WTC11 (cell line): ENCODE results near the gene ZNF311. TPM values are rescaled to one million over a fixed set of nuclear protein-coding genes. Genes with fewer than 3 reads are reported as not detected.
A peak's percentile ranks its signal among the peaks of the same experiment; 100 is the strongest.

Experiments
- ATAC-seq: fragments of 200-7000 bp; cut with Tn5 transposase; 2 replicates; pipeline ENCODE4 v1.10.0; 2021; ENCODE audit warnings: mild to moderate bottlenecking, moderate library complexity
- CTCF ChIA-PET: fragments of 300-600 bp; sonication (Branson Sonifier 250); formaldehyde crosslinking; loops from one replicate; lab custom pipeline; 2021; ENCODE audit warnings: antibody characterized with exemption; lab: Charles Lee
- POLR2A ChIA-PET: fragments of 350-600 bp; sonication (Branson Sonifier 250); formaldehyde crosslinking; loops from one replicate; lab custom pipeline; 2021; ENCODE audit warnings: antibody characterized with exemption; lab: Charles Lee
- DNase-seq: peaks from one replicate; pipeline ENCODE4 v3.0.0; 2021; ENCODE audit warnings: low spot score
- H3K27ac Mint-ChIP-seq: 2 replicates; pipeline ENCODE4 v1.8.0; 2021; ENCODE audit warnings: mixed read lengths
- H3K27me3 Mint-ChIP-seq: 2 replicates; pipeline ENCODE4 v1.8.0; 2021; ENCODE audit warnings: low read depth, mild to moderate bottlenecking, moderate library complexity, mixed read lengths
- H3K36me3 Mint-ChIP-seq: 2 replicates; pipeline ENCODE4 v1.8.0; 2021; ENCODE audit warnings: mixed read lengths
- H3K4me1 Mint-ChIP-seq: 2 replicates; pipeline ENCODE4 v1.8.0; 2022; ENCODE audit warnings: mixed read lengths
- H3K4me3 Mint-ChIP-seq: 2 replicates; pipeline ENCODE4 v1.8.0; 2021; ENCODE audit warnings: mild to moderate bottlenecking, moderate library complexity, mixed read lengths
- H3K9me3 Mint-ChIP-seq: 2 replicates; pipeline ENCODE4 v1.8.0; 2021; ENCODE audit warnings: mixed read lengths
- ATF2 ChIP-seq: sonication (generic); formaldehyde crosslinking; IDR thresholded peaks from 2 replicates; pipeline ENCODE4 v1.8.1; 2022; ENCODE audit warnings: low read depth, missing genetic modification reagents, borderline replicate concordance
- CBFB ChIP-seq: sonication (generic); formaldehyde crosslinking; IDR thresholded peaks from 2 replicates; pipeline ENCODE4 v1.8.1; 2022; ENCODE audit warnings: mild to moderate bottlenecking, low read depth, missing genetic modification reagents
- FOXP1 ChIP-seq: sonication (generic); formaldehyde crosslinking; IDR thresholded peaks from 2 replicates; pipeline ENCODE4 v1.8.0; 2022; ENCODE audit warnings: missing genetic modification reagents, mild to moderate bottlenecking, moderate library complexity, borderline replicate concordance
- JAZF1 ChIP-seq: fragments of 250-450 bp; sonication (Bioruptor Pico); IDR thresholded peaks from 2 replicates; pipeline ENCODE4 v1.9.0; 2021; ENCODE audit warnings: moderate library complexity, mild to moderate bottlenecking, inconsistent platforms
- MXD4 ChIP-seq: fragments of 250-450 bp; sonication (Bioruptor Pico); IDR thresholded peaks from 2 replicates; pipeline ENCODE4 v1.8.0; 2021; ENCODE audit warnings: mild to moderate bottlenecking, moderate library complexity, borderline replicate concordance
- NR3C1 ChIP-seq: sonication (generic); formaldehyde crosslinking; conservative IDR thresholded peaks from 2 replicates; pipeline ENCODE4 v1.8.1; 2023; ENCODE audit warnings: low read depth, mild to moderate bottlenecking, missing genetic modification reagents
- PRRX2 ChIP-seq: fragments of 250-450 bp; sonication (Bioruptor Pico); IDR thresholded peaks from 2 replicates; pipeline ENCODE4 v1.8.0; 2021; ENCODE audit warnings: mild to moderate bottlenecking
- RELA ChIP-seq: sonication (generic); formaldehyde crosslinking; IDR thresholded peaks from 2 replicates; pipeline ENCODE4 v1.8.1; 2022; ENCODE audit warnings: missing genetic modification reagents, mild to moderate bottlenecking, borderline replicate concordance
- STAT6 ChIP-seq: sonication (generic); formaldehyde crosslinking; conservative IDR thresholded peaks from 2 replicates; pipeline ENCODE4 v1.8.1; 2023; ENCODE audit warnings: mild to moderate bottlenecking, low read depth, missing genetic modification reagents, moderate library complexity
- ZBTB43 ChIP-seq: sonication (generic); formaldehyde crosslinking; IDR thresholded peaks from 2 replicates; pipeline ENCODE4 v1.8.1; 2023; ENCODE audit warnings: mild to moderate bottlenecking, missing genetic modification reagents
- total RNA-seq: library from RNA; stranded (reverse); gene quantifications from 3 replicates; pipeline ENCODE4 v1.2.3, GENCODE V29; 2021
- TF ChIP-seq, protein P1 (sequence below): fragments of 250-450 bp; sonication (Bioruptor Pico); IDR thresholded peaks from 2 replicates; pipeline ENCODE4 v1.8.0; 2021; ENCODE audit warnings: mild to moderate bottlenecking
- TF ChIP-seq, protein P2 (sequence below): sonication (generic); formaldehyde crosslinking; IDR thresholded peaks from 2 replicates; pipeline ENCODE4 v1.8.1; 2022; ENCODE audit warnings: mild to moderate bottlenecking, moderate library complexity, missing genetic modification reagents
- TF ChIP-seq, protein P3 (sequence below): fragments of 250-450 bp; sonication (Bioruptor Pico); IDR thresholded peaks from 2 replicates; pipeline ENCODE4 v1.9.0; 2021; ENCODE audit warnings: moderate library complexity, mild to moderate bottlenecking, inconsistent platforms, borderline replicate concordance

Gene ZNF311
- total RNA-seq, 1 experiment from 2014 or later, result 2.0 TPM

- Mint-ChIP-seq H3K27ac (no peak overlapping the region), H3K4me1 (no peaks in the 10 kb centered on the region; the same call in none of the 2 replicates)
- TF ChIP-seq NR3C1 (CRISPR knock-in tag) (no peak), FOXP1 (CRISPR knock-in tag) (no peak), CBFB (no peak), ZBTB43 (CRISPR knock-in tag) (no peak), PRRX2 (CRISPR knock-in tag) (no peak), RELA (CRISPR knock-in tag) (no peak), JAZF1 (CRISPR knock-in tag) (no peak), MXD4 (CRISPR knock-in tag) (no peak)
- TF ChIP-seq, protein P1, sequence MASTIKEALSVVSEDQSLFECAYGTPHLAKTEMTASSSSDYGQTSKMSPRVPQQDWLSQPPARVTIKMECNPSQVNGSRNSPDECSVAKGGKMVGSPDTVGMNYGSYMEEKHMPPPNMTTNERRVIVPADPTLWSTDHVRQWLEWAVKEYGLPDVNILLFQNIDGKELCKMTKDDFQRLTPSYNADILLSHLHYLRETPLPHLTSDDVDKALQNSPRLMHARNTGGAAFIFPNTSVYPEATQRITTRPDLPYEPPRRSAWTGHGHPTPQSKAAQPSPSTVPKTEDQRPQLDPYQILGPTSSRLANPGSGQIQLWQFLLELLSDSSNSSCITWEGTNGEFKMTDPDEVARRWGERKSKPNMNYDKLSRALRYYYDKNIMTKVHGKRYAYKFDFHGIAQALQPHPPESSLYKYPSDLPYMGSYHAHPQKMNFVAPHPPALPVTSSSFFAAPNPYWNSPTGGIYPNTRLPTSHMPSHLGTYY (CRISPR knock-in tag), result no peak
- TF ChIP-seq, protein P2, sequence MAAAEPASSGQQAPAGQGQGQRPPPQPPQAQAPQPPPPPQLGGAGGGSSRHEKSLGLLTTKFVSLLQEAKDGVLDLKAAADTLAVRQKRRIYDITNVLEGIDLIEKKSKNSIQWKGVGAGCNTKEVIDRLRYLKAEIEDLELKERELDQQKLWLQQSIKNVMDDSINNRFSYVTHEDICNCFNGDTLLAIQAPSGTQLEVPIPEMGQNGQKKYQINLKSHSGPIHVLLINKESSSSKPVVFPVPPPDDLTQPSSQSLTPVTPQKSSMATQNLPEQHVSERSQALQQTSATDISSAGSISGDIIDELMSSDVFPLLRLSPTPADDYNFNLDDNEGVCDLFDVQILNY (CRISPR knock-in tag), result no peak
- TF ChIP-seq, all 79 proteins: peak for 0
- POLR2A ChIA-PET, result no interaction called here
- DNase-seq (no peak), ATAC-seq (no peak)
- H3K36me3 Mint-ChIP-seq, result peaks cover 5% of the 10 kb centered on the region; the same call in 1 of the 2 replicates
- H3K9me3 Mint-ChIP-seq, result peaks cover 6% of the 10 kb centered on the region
- no peak overlapping the region for H3K4me3 Mint-ChIP-seq
- CTCF ChIA-PET, result interaction anchor here (0.8 kb wide), 1 partner anchor 19 kb away, joined by 4 read pairs; no protein-coding TSS in a partner anchor
- H3K27me3 Mint-ChIP-seq, result peaks cover 26% of the 10 kb centered on the region
These were observed 14.5 kb upstream of the ZNF311 start for GRCh38 chr6:29019629-29020028.

DNA sequence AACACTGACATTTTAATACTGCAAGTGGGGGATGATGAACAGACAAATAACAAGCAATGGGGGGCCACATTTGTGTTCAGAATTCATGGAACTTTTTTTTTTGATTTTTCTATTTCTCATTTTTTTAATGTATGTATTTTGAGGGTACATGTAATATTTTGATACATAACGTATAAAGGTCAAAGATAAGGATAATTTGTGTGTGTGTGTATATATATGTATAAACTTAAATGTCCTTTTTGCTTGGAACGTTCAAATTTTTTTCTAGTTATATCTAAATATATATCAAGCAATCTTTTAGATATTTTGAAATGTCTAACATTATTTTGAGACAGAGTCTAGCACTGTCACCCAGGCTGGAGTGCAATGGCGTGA, 12.3 kb upstream of the ZNF311 start:
- DNase-seq, result no peak
- Mint-ChIP-seq H3K36me3 (peaks cover 5% of the 10 kb centered on the region; the same call in 1 of the 2 replicates), H3K27ac (no peak overlapping the region), H3K4me1 (no peaks in the 10 kb centered on the region; the same call in none of the 2 replicates), H3K4me3 (peak overlapping the region; percentile 87), H3K9me3 (peaks cover 15% of the 10 kb centered on the region), H3K27me3 (peaks cover 43% of the 10 kb centered on the region)
- POLR2A ChIA-PET, result no interaction called here
- TF ChIP-seq STAT6, result no peak
- TF ChIP-seq ATF2 (CRISPR knock-in tag), result no peak
- TF ChIP-seq, protein P3, sequence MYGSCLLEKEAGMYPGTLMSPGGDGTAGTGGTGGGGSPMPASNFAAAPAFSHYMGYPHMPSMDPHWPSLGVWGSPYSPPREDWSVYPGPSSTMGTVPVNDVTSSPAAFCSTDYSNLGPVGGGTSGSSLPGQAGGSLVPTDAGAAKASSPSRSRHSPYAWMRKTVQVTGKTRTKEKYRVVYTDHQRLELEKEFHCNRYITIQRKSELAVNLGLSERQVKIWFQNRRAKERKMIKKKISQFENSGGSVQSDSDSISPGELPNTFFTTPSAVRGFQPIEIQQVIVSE, result no peak
- no peak for ATAC-seq
- CTCF ChIA-PET, result no interaction called here
